Activated naive CD4-positive, alpha-beta T cell (primary cell): ENCODE data around the gene CRB2.
"Not testable (repeated sequence)": the region's sequence is repeated elsewhere in the genome, so short reads cannot be mapped to it uniquely, and the experiment has no call there.

Source experiments
- DNase-seq, 4 experiments: peaks; one replicate each; lab custom pipeline; 2025; lab: John Stamatoyannopoulos, UW

The CRB2 gene

DNA sequence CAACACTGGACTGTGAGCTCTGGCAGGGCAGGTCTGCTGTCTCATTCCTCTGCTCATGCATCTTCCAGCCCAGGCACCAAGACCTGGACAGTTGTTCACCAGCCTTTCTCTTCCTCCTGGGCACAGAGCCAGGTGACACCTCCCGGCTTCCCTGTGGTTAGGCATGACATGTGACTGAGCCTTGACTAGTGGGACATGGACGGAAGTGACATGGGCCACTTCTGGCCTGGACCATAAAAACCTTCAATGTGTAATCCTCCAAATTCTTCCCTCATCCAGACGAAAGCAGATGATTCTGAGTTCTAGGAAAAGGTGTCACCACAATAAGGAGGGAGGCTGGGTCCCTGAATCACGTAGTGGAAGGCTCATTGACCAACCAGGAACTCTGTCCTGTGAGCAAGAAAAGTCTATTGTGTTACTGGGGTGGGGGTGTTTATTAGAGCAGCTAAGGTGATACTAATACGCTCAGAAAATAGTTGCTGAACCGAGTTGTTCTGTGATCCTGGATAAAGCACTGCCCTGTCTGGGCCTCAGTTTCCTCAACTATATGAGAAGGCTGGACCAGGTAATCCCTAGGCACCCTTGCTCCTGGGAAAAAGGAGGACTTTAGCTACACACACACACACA, 26.6 kb upstream of the CRB2 start:
- no peak for DNase-seq

DNA sequence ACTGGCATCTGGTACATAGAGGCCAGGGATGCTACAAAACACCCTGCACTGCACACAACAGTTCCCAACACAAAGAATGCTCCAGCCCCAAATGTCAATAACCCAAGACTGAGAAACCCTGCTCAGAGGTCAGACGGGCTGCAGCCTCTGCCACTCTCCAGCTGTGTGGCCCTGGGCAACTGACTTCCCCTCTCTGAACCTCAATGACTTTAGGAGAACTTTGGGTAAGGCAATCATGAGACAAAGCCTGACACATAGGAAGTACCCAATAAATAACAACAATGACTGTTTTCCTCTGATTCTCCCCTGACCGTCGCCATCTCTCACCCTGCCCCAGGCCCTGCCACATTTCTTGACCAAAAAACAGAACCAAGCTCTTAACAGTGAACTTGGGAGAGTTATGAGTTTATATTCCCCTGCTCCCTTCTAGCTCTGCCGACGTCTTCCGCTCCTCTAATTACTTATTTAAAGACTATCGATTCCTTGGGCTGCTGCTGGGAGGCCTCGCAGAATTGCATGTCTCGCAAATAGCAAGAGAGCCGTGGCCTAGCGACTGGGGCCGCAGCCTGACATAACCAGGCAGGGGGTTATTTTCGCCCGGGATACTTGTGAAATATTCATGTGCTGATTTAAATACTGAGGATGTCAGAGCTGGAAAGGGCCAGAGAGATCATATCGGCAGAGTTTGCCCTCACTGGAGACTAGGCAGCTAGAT, 24.5 kb upstream of the CRB2 start:
- no peak for DNase-seq

GRCh38 chr9:123333058-123333669, 22.8 kb upstream of the CRB2 start:
- not testable (repeated sequence) for DNase-seq

DNA sequence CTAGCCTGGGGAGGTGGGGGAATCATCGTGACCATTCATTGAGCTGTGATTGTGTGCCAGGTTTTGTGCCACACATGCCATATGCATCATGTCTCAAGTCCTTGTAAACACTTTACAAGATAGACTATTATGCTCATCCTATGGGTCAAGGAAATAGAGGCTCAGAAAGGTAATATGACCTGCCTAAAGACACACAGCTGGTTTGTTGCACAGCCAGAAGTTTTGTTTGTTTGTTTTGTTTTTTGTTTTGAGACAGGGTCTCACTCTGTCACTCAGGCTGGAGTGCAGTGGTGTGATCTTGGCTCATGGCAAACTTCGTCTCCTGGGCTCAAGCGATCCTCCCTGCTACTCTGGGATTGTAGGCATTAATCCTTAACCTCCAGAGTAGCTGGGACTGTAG, 21.4 kb upstream of the CRB2 start:
- no peak for DNase-seq

- DNase-seq, result no peak
Observed at GRCh38 chr9:123335193-123335985, 20.6 kb upstream of the CRB2 start.

DNA sequence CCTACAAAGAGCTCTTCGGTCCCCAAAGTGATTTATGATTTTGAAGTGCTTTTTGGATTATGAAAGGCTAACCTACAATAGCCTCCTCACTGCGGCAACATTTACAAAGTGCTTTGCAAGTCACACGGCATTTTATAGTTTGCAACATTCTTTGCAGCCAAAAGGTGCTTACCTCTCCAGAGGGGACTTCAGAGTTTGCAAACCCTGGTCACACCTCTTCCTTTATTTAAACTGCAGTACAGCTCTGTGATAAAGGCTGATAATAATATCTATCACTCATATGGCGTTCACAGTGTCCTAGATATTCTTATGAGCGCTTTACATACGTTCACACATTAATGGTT, 20.0 kb upstream of the CRB2 start:
- no peak for DNase-seq

DNA sequence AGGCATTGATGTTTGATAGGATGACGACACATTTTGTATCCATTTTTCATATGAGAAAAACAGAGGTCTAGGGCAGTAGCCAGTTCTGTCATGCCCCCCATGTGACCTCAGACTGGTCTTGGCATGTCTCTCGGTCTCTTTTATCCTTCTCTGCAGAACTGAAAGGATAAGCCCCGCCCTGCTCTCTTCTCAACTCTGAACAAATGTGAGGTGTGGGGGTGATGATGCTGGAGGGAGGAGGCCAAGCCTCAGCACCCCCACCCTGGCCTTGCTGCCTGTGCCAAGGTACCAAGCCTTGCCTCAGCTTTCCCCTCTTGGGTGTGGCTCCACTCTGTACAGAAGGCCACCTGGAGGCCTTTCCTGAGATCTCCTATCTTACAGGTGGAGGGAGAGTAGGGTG, 19.5 kb upstream of the CRB2 start:
- DNase-seq, result no peak

DNA sequence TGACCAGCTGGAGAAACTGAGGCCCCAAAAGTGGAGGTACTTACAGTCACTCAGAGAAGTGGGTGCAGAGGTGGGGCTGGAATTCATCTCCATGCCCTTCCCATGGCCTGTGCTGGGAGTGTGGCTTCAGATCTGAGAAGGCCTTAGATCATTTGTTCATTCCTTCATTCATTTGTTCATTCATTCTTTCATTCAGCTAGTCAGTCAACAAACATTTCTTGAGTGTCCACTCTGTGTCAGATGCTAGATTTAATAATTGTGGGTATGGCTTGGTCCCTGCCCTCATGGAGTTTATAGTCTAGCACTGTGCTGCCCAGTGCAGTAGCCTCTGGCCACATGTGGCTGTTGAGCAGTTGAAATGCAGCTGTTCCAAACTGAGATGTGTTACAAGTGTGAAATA, 19.0 kb upstream of the CRB2 start:
- no peak for DNase-seq

GRCh38 chr9:123337971-123338370, 18.0 kb upstream of the CRB2 start:
- DNase-seq, result no peak

- DNase-seq, result peak in 2 of 4 experiments; percentile 27 to 36
Observed at GRCh38 chr9:123338710-123339665, 17.0 kb upstream of the CRB2 start.

DNA sequence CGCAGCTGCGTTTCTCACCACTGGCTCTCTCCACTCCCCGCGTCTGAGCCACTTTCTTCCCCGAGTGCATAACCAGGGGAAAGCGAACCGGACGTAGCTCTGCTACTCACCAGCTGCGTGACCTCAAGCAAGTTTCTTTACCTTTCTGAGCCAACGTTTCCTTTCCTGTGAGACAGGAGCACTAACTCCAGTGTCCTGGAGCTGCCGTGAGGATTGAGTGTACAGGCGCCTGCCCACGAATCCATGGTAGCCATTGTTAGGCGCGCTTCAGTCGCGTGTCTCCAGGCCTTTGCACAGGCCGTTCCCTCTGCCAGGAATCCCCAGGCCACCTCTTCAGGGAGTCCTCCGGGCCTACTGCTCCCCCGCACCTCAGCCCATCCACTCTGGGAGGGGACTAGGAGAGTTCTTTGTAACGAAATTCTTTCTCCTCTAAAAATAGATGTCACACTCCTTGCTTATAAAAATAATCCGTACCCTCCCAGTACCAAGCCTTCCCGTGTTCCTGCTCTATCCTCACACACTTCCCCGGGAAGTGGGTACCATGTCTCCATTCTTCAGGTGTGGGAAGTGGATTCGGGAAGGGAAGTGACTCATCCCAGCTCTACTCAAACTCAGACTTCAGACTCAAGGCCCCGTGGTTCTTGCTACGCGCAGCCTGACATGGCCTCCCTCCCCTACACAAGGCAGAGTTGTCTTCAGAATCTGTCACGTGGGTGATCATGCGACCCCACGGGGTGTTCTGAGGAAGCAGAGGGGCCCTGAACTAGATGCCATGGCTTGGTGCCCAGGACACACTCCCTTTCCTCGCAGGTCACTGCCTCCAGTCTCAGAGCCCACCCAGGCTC, 16.1 kb upstream of the CRB2 start:
- peak in 1 of 4 experiments; percentile 27 for DNase-seq

DNA sequence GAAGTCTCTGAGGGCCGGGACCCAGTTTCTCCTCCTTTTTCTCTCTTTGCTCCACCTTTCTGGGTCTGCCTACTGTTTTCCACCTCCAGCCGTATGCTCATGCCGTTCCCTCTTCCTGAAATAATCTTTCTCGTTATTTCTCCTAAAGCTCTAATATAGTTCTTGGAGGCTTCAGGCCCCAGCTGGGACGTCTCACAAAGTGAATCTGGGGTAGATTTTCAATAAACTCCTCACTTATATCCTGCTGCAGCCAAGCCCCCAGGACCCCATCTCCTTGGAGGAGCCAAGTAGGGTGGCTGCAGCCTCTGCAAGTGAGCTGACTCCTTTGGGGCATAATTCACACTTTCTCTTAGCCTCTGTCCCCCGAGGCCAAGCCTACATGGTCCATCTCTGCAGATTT, 14.2 kb upstream of the CRB2 start:
- no peak for DNase-seq

GRCh38 chr9:123342247-123342646, 13.8 kb upstream of the CRB2 start:
- DNase-seq, result no peak

GRCh38 chr9:123343443-123344191, 12.4 kb upstream of the CRB2 start:
- no peak for DNase-seq

GRCh38 chr9:123344192-123344949, 11.6 kb upstream of the CRB2 start:
- DNase-seq, result no peak

DNA sequence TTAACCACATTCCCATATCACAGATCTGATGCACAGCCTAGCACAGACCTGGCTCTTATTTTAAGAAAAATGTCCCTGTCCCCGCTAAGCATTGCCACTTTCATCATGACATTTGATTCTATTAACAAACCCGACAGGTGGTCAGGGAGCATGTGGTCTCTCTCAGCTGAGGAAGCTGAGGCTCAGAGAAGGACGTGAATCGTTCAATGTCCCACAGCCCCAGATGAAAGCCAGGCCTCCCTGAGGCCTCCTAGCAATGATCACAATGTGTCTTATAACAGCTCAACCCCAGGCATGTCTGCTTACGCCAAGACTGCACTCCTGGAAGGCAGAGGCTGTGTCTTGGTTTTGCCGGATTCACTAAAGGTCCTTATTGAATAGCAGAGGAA, 10.4 kb upstream of the CRB2 start:
- DNase-seq, result no peak

DNA sequence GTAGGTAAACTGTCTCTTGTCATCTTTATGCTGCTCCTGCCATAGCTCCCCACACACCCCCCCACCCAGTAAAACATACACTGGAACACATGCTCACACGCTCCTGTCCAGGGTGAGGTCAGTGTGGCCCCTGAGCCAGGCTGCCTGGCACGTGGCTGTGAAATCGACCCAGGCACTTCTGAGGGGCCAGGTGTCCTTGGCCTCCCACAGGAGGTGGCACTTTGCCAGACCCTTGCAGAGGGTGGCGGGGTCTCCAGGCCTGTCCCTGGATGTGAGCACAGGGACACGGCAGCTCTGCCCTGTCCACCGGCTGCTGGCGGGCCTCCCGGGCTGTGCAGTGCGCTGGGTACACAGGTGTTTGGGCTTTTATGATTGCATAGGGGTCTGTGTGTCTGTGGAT, 10.0 kb upstream of the CRB2 start:
- DNase-seq, result no peak

DNA sequence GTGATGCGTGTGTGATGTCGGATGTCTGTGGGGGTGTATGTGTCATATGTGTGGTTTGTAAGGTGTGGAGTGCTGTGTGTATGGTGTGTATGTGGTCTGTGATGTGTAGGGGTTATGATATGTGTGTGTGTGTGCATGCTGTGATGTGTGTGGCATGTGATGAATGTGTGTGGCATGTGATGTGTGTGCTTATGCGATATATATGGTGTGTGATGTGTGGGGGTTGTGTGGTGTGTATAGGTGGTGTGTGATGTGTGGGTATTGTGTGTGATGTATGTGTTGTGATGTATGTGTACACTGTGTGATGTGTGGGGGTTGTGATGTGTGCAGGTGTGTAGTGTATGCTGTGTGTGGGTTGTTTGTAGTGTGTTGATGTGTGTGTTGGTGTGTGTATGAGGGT, 9.2 kb upstream of the CRB2 start:
- no peak for DNase-seq
